NB4 (cell line): ENCODE results near the gene SFTPB.
"Not testable (repeated sequence)": the region's sequence is repeated elsewhere in the genome, so short reads cannot be mapped to it uniquely, and the experiment has no call there.

Source experiments
- CTCF ChIP-seq: IDR thresholded peaks from one replicate; pipeline ENCODE4 v1.5.1; 2012; ENCODE audit warnings: low read depth, low read length
- MYC ChIP-seq: IDR thresholded peaks from 2 replicates; pipeline ENCODE4 v1.6.1; 2011; ENCODE audit warnings: low read depth, low read length
- POLR2A ChIP-seq: IDR thresholded peaks from 2 replicates; pipeline ENCODE4 v1.6.1; 2011; ENCODE audit warnings: mild to moderate bottlenecking; ENCODE audit not compliant: insufficient read length; ENCODE audit errors: extremely low read depth

- TF ChIP-seq POLR2A, CTCF, MYC: not testable (repeated sequence)
Measured at GRCh38 chr2:85660301-85660700, 7.7 kb downstream of the SFTPB start.
